ENCODE data around the gene LRRTM4.
"Not testable (repeated sequence)": the region's sequence is repeated elsewhere in the genome, so short reads cannot be mapped to it uniquely, and the experiment has no call there.

The LRRTM4 gene

GRCh38 chr2:77105008-77105407 lies 417.2 kb downstream of the LRRTM4 start:
- Histone ChIP-seq H3K36me3 (ENCODE audit: insufficient read depth, low read length) (no peaks in the 10 kb centered on the region), H3K4me3 (ENCODE audit: low read depth in 1 of 2, low read length in 2 of 2) (no peak overlapping the region), H3K9ac (ENCODE audit: low read length) (no peak overlapping the region), H3K27me3 (ENCODE audit: control insufficient read depth in 1 of 2, insufficient read depth in 2 of 2, low read length in 2 of 2) (no peaks in the 10 kb centered on the region), H3K27ac (ENCODE audit: low read depth, low read length) (no peak overlapping the region), H3K4me1 (ENCODE audit: insufficient read depth, low read length) (no peaks in the 10 kb centered on the region), H3K9me3 (ENCODE audit: low read length) (no peaks in the 10 kb centered on the region)

GRCh38 chr2:77104554-77104953 lies 417.6 kb downstream of the LRRTM4 start:
- no peaks in the 10 kb centered on the region for H3K4me1 ChIP-seq (ENCODE audit: insufficient read depth, low read length)
- H3K9me3 ChIP-seq (ENCODE audit: low read length): no peaks in the 10 kb centered on the region

GRCh38 chr2:77102927-77103326 lies 419.2 kb downstream of the LRRTM4 start:
- H3K27ac ChIP-seq (ENCODE audit: low read depth, low read length): no peak overlapping the region
- H3K9me3 ChIP-seq (ENCODE audit: low read length): no peaks in the 10 kb centered on the region
- no peak overlapping the region for H3K9ac ChIP-seq (ENCODE audit: low read length)
- H3K27me3 ChIP-seq (ENCODE audit: control insufficient read depth in 1 of 2, insufficient read depth in 2 of 2, low read length in 2 of 2): no peaks in the 10 kb centered on the region
- H3K36me3 ChIP-seq (ENCODE audit: insufficient read depth, low read length): no peaks in the 10 kb centered on the region
- H3K4me1 ChIP-seq (ENCODE audit: insufficient read depth, low read length): no peaks in the 10 kb centered on the region
- no peak overlapping the region for H3K4me3 ChIP-seq (ENCODE audit: low read depth in 1 of 2, low read length in 2 of 2)

More at GRCh38 chr2:77104554-77104953, 417.6 kb downstream of the LRRTM4 start:
- H3K4me3 ChIP-seq (ENCODE audit: low read depth in 1 of 2, low read length in 2 of 2): no peak overlapping the region
- H3K36me3 ChIP-seq (ENCODE audit: insufficient read depth, low read length): no peaks in the 10 kb centered on the region
- H3K27me3 ChIP-seq (ENCODE audit: control insufficient read depth in 1 of 2, insufficient read depth in 2 of 2, low read length in 2 of 2): no peaks in the 10 kb centered on the region
- no peak overlapping the region for H3K27ac ChIP-seq (ENCODE audit: low read depth, low read length)
- H3K9ac ChIP-seq (ENCODE audit: low read length): no peak overlapping the region

GRCh38 chr2:77101796-77102452 lies 420.3 kb downstream of the LRRTM4 start:
- H3K9ac ChIP-seq (ENCODE audit: low read length): no peak overlapping the region
- H3K36me3 ChIP-seq (ENCODE audit: insufficient read depth, low read length): no peaks in the 10 kb centered on the region
- H3K27me3 ChIP-seq (ENCODE audit: control insufficient read depth in 1 of 2, insufficient read depth in 2 of 2, low read length in 2 of 2): no peaks in the 10 kb centered on the region
- H3K9me3 ChIP-seq (ENCODE audit: low read length): no peaks in the 10 kb centered on the region
- H3K27ac ChIP-seq (ENCODE audit: low read depth, low read length): no peak overlapping the region
- no peaks in the 10 kb centered on the region for H3K4me1 ChIP-seq (ENCODE audit: insufficient read depth, low read length)
- H3K4me3 ChIP-seq (ENCODE audit: low read depth in 1 of 2, low read length in 2 of 2): no peak overlapping the region

GRCh38 chr2:77099961-77100360 lies 422.2 kb downstream of the LRRTM4 start:
- Histone ChIP-seq H3K9me3 (ENCODE audit: low read length) (no peaks in the 10 kb centered on the region), H3K9ac (ENCODE audit: low read length) (no peak overlapping the region), H3K4me1 (ENCODE audit: insufficient read depth, low read length) (no peaks in the 10 kb centered on the region), H3K27me3 (ENCODE audit: control insufficient read depth in 1 of 2, insufficient read depth in 2 of 2, low read length in 2 of 2) (no peaks in the 10 kb centered on the region), H3K27ac (ENCODE audit: low read depth, low read length) (no peak overlapping the region), H3K4me3 (ENCODE audit: low read depth in 1 of 2, low read length in 2 of 2) (no peak overlapping the region), H3K36me3 (ENCODE audit: insufficient read depth, low read length) (no peaks in the 10 kb centered on the region)

- H3K27me3 ChIP-seq (ENCODE audit: control insufficient read depth in 1 of 2, insufficient read depth in 2 of 2, low read length in 2 of 2); H3K36me3 ChIP-seq (ENCODE audit: insufficient read depth, low read length); H3K9me3 ChIP-seq (ENCODE audit: low read length); H3K4me3 ChIP-seq (ENCODE audit: low read depth in 1 of 2, low read length in 2 of 2); H3K9ac ChIP-seq (ENCODE audit: low read length); H3K27ac ChIP-seq (ENCODE audit: low read depth, low read length); H3K4me1 ChIP-seq (ENCODE audit: insufficient read depth, low read length): not testable (repeated sequence)
These were observed 426.7 kb downstream of the LRRTM4 start for GRCh38 chr2:77095525-77095924.

- no peaks in the 10 kb centered on the region for H3K9me3 ChIP-seq (ENCODE audit: low read length)
- H3K36me3 ChIP-seq (ENCODE audit: insufficient read depth, low read length): no peaks in the 10 kb centered on the region
- no peak overlapping the region for H3K9ac ChIP-seq (ENCODE audit: low read length)
- H3K4me1 ChIP-seq (ENCODE audit: insufficient read depth, low read length): no peaks in the 10 kb centered on the region
- no peaks in the 10 kb centered on the region for H3K27me3 ChIP-seq (ENCODE audit: control insufficient read depth in 1 of 2, insufficient read depth in 2 of 2, low read length in 2 of 2)
- no peak overlapping the region for H3K27ac ChIP-seq (ENCODE audit: low read depth, low read length)
- H3K4me3 ChIP-seq (ENCODE audit: low read depth in 1 of 2, low read length in 2 of 2): no peak overlapping the region
These were observed 427.1 kb downstream of the LRRTM4 start for GRCh38 chr2:77095096-77095495.

GRCh38 chr2:77088424-77088823 lies 433.8 kb downstream of the LRRTM4 start:
- not testable (repeated sequence) for H3K9me3 ChIP-seq (ENCODE audit: low read length)

GRCh38 chr2:77087987-77088414 lies 434.2 kb downstream of the LRRTM4 start:
- H3K36me3 ChIP-seq (ENCODE audit: insufficient read depth, low read length): no peaks in the 10 kb centered on the region
- H3K9ac ChIP-seq (ENCODE audit: low read length): no peak overlapping the region
- no peak overlapping the region for H3K4me3 ChIP-seq (ENCODE audit: low read depth in 1 of 2, low read length in 2 of 2)
- H3K27me3 ChIP-seq (ENCODE audit: control insufficient read depth in 1 of 2, insufficient read depth in 2 of 2, low read length in 2 of 2): no peaks in the 10 kb centered on the region
- H3K27ac ChIP-seq (ENCODE audit: low read depth, low read length): no peak overlapping the region
- no peaks in the 10 kb centered on the region for H3K9me3 ChIP-seq (ENCODE audit: low read length)
- no peaks in the 10 kb centered on the region for H3K4me1 ChIP-seq (ENCODE audit: insufficient read depth, low read length)

More at GRCh38 chr2:77088424-77088823, 433.8 kb downstream of the LRRTM4 start:
- not testable (repeated sequence) for H3K4me1 ChIP-seq (ENCODE audit: insufficient read depth, low read length); H3K36me3 ChIP-seq (ENCODE audit: insufficient read depth, low read length); H3K27ac ChIP-seq (ENCODE audit: low read depth, low read length); H3K27me3 ChIP-seq (ENCODE audit: control insufficient read depth in 1 of 2, insufficient read depth in 2 of 2, low read length in 2 of 2); H3K4me3 ChIP-seq (ENCODE audit: low read depth in 1 of 2, low read length in 2 of 2); H3K9ac ChIP-seq (ENCODE audit: low read length)

GRCh38 chr2:77086478-77086877 lies 435.7 kb downstream of the LRRTM4 start:
- H3K9ac ChIP-seq (ENCODE audit: low read length): no peak overlapping the region
- no peaks in the 10 kb centered on the region for H3K36me3 ChIP-seq (ENCODE audit: insufficient read depth, low read length)
- H3K4me1 ChIP-seq (ENCODE audit: insufficient read depth, low read length): no peaks in the 10 kb centered on the region
- H3K9me3 ChIP-seq (ENCODE audit: low read length): no peaks in the 10 kb centered on the region
- no peak overlapping the region for H3K4me3 ChIP-seq (ENCODE audit: low read depth in 1 of 2, low read length in 2 of 2)
- no peak overlapping the region for H3K27ac ChIP-seq (ENCODE audit: low read depth, low read length)
- no peaks in the 10 kb centered on the region for H3K27me3 ChIP-seq (ENCODE audit: control insufficient read depth in 1 of 2, insufficient read depth in 2 of 2, low read length in 2 of 2)

GRCh38 chr2:77086051-77086450 lies 436.1 kb downstream of the LRRTM4 start:
- Histone ChIP-seq H3K4me1 (ENCODE audit: insufficient read depth, low read length) (no peaks in the 10 kb centered on the region), H3K9me3 (ENCODE audit: low read length) (no peaks in the 10 kb centered on the region), H3K27me3 (ENCODE audit: control insufficient read depth in 1 of 2, insufficient read depth in 2 of 2, low read length in 2 of 2) (no peaks in the 10 kb centered on the region), H3K4me3 (ENCODE audit: low read depth in 1 of 2, low read length in 2 of 2) (no peak overlapping the region), H3K36me3 (ENCODE audit: insufficient read depth, low read length) (no peaks in the 10 kb centered on the region), H3K27ac (ENCODE audit: low read depth, low read length) (no peak overlapping the region), H3K9ac (ENCODE audit: low read length) (no peak overlapping the region)

GRCh38 chr2:77085561-77085960 lies 436.6 kb downstream of the LRRTM4 start:
- Histone ChIP-seq H3K9ac (ENCODE audit: low read length) (no peak overlapping the region), H3K9me3 (ENCODE audit: low read length) (no peaks in the 10 kb centered on the region), H3K27ac (ENCODE audit: low read depth, low read length) (no peak overlapping the region), H3K4me1 (ENCODE audit: insufficient read depth, low read length) (no peaks in the 10 kb centered on the region), H3K27me3 (ENCODE audit: control insufficient read depth in 1 of 2, insufficient read depth in 2 of 2, low read length in 2 of 2) (no peaks in the 10 kb centered on the region), H3K4me3 (ENCODE audit: low read depth in 1 of 2, low read length in 2 of 2) (no peak overlapping the region), H3K36me3 (ENCODE audit: insufficient read depth, low read length) (no peaks in the 10 kb centered on the region)
